Activated effector memory CD4-positive, alpha-beta T cell treated with Interleukin-2 at 50 U/mL for 16 hours (primary cell): ENCODE data around the gene XPO6.
"Not testable (repeated sequence)": the region's sequence is repeated elsewhere in the genome, so short reads cannot be mapped to it uniquely, and the experiment has no call there.

Source experiments
- DNase-seq: peaks from one replicate; pipeline ENCODE4 v3.0.0-alpha.2; 2020

XPO6 gene

GRCh38 chr16:28211758-28212531 lies at the start of gene XPO6:
Gene XPO6 (minus strand): TSS chr16:28211965. CDS start chr16:28211368, 597 bp downstream.
- DNase-seq: peak; percentile 96

DNA sequence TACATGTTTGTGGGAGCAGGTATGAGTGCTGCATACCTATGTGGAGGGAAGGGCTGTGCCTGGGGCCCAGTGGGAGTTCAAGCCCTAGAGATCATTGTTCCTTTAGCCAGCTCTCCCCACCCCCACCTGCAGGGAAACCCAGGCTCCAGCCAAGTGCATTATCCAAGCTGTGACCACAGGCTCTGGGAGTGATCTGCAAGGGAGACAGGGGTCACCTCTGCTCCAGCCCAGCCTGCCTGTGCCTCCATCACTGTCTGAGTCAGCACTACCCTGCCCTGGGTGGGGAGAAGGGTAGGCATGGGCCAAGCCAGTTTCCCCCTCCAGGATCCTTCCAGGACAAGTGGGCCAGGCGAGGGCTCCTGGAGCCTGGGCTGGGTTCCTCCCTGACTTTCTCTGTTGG lies 48.4 kb upstream of the XPO6 start:
- DNase-seq: no peak

- DNase-seq: no peak
These were observed 48.0 kb upstream of the XPO6 start for GRCh38 chr16:28259781-28260150.

- no peak for DNase-seq
These were observed 47.5 kb upstream of the XPO6 start for GRCh38 chr16:28259091-28259780.

DNA sequence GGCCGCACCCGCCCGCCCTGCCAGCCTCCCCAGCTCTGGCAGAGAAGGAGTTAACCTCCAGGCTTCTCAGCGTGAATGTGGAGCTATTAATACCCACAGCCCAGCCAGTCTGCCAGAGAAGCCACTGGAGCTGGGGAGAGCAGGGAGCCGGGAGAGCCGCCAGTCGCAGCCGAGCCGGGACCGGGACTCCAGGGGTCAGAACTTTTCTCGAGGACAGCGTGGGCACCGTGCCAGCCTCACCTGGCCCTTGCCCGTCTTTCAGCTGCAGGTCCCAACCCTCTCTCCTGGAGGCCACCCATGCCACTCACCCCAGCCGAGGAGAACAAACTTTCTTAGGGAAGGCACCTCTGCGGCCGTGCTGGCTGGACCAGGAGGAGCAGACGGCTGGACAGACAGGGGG lies 46.8 kb upstream of the XPO6 start:
- DNase-seq: no peak

GRCh38 chr16:28257256-28257655 lies 45.5 kb upstream of the XPO6 start:
- no peak for DNase-seq

DNA sequence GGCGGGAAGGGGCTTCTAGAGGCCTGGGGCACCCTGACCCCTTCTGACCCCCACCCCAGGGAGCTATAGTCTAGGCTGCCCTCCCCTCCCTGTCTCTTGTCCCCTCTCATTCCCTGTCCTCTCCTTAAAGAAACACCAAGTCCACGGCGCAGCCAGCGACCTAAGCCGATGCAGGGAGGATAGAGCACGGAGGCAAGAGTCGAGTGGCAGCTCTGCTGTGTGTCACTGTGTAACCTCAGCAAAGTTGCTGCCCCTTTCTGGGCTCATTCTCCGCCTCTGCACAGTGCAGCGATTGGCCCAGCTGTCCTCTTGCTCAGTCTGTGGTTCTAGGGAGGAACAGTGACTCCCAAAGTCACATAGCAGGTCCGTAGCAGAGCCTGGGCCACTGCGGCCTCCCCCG lies 44.1 kb upstream of the XPO6 start:
- DNase-seq: no peak

GRCh38 chr16:28254158-28254557 lies 42.4 kb upstream of the XPO6 start:
- no peak for DNase-seq

- DNase-seq: no peak
These were observed 39.2 kb upstream of the XPO6 start for GRCh38 chr16:28250999-28251398.

- DNase-seq: not testable (repeated sequence)
These were observed 37.7 kb upstream of the XPO6 start for GRCh38 chr16:28249483-28249882.

- DNase-seq: no peak
These were observed 30.2 kb upstream of the XPO6 start for GRCh38 chr16:28241924-28242323.

GRCh38 chr16:28237754-28238357 lies 26.1 kb upstream of the XPO6 start:
- no peak for DNase-seq

DNA sequence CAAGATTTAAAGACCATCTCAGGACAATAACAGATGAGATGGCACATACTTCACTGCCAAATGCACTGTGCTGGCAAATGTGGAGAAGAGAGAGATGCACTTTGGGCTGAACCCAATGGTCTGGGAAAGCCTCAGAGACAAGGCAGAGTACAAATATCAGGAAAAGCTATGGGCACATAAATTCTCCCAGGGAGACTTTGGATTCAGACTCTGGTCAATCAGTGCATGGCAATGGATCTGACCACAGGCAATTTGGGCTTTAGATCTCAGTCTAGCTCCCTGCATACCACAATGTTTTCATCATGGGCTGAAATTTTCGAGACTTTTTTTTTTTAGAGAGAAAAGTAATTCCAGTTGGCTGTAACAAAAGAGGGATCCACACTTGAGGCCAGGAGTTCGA lies 20.0 kb upstream of the XPO6 start:
- no peak for DNase-seq

DNA sequence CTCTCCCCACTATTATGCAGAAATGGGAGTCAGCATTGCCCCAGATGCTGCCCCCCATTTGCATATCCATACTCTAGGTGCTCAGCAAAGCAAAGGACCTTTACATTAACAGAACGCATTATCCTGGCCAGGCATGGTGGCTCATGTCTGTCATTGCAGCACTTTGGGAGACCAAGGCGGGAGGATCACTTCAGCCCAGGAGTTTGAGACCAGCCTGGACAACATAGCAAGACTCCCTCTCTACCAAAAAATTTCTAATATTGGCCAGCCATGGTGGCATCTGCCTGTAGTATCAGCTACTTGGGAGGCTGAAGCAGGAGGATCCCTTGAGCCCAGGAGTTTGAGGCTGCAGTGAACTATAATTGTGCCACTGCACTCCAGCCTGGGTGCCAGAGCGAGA lies 12.1 kb upstream of the XPO6 start:
- DNase-seq: not testable (repeated sequence)

- DNase-seq: not testable (repeated sequence)
These were observed 8.0 kb upstream of the XPO6 start for GRCh38 chr16:28219777-28220176.

DNA sequence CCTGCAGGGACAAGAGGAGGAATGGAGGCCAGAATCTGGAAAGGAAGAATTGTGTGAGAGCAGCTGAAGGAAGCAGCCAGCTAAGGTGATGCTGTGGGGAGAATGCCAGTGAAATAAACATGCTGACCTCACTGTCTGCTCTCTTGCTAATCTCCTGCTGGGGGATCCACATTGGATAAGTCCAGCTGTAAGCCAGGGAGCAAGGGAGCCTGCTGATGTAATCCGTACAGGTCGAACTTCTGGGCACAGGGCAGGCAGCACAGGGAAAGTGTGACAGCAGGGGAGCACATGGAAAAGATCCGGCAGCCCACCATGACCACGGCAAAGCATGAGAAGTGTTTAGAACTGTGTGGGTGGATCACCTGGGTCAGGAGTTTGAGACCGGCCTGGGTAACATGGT lies 7.5 kb upstream of the XPO6 start:
- no peak for DNase-seq

GRCh38 chr16:28218109-28218508 lies 6.3 kb upstream of the XPO6 start:
- DNase-seq: peak; percentile 53

- DNase-seq: no peak
These were observed 5.6 kb upstream of the XPO6 start for GRCh38 chr16:28217326-28217725.

- no peak for DNase-seq
These were observed 1.6 kb upstream of the XPO6 start for GRCh38 chr16:28213396-28213795.

DNA sequence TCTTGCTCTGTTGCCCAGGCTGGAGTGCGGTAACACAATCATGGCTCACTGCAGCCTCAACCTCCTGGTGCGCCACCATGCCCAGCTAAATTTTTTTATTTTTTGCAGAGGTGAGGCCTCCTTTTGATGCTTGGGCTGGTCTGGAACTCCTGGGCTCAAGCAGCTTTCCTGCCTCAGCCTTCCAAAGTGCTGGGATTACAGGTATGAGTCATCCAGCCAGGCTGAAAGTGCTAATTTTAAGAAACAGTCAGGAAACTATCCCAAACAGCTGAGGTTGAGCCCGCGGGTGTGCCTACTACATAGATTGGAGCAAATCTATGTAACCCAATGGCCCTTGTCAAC lies 738 bp upstream of the XPO6 start:
- DNase-seq: no peak

- DNase-seq: peak; percentile 54
These were observed 681 bp downstream of the XPO6 start for GRCh38 chr16:28210979-28211588.

GRCh38 chr16:28210264-28210663 lies 1.5 kb downstream of the XPO6 start:
- no peak for DNase-seq

GRCh38 chr16:28208824-28209223 lies 2.9 kb downstream of the XPO6 start:
- no peak for DNase-seq

GRCh38 chr16:28208131-28208530 lies 3.6 kb downstream of the XPO6 start:
- no peak for DNase-seq
